SKM-1 (cell line): ENCODE results near the gene CLDN1.
"Not testable (repeated sequence)": the region's sequence is repeated elsewhere in the genome, so short reads cannot be mapped to it uniquely, and the experiment has no call there.

Experiments used
- DNase-seq: peaks from one replicate; lab custom pipeline; 2025; ENCODE audit not compliant: unreplicated experiment; lab: John Stamatoyannopoulos, UW

CLDN1 gene

DNA sequence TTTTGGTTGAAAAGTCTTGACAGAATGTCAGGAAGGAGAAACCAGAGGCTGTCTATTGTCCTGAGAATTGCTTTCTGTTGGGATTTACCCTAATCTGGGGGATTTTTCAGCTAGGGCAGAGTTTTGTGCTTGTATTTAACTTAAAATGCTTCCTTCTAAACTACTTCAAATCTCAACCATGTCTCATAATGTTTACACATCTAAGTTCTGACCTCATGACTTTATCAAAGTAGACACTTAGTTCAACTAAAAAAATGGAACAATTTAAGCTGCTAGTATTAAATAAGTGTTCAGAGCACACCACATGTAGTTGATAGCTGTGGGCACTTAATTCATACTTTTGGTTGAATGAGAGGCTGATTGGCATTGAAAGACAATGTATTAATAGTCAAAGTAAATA, 28.2 kb downstream of the CLDN1 start:
- DNase-seq: no peak

DNA sequence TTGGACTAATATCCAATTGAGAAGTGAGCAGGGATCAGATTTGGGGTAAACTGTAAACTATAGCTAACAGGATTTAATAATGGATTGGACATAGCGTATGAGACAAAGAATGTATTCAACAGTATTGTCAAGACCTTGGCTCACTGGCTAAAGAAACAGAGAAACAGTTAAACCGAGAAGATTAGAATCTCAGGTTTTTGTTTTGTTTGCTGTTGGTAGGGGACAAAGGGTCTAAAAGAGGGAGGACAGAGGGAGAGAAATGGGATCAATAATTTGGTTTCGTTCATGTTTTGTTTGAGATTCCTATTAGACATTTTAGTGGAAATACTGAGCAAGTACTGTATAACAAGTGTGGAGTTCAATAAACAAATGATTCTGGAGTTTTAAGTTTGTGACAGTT, 28.6 kb downstream of the CLDN1 start:
- DNase-seq: no peak

DNA sequence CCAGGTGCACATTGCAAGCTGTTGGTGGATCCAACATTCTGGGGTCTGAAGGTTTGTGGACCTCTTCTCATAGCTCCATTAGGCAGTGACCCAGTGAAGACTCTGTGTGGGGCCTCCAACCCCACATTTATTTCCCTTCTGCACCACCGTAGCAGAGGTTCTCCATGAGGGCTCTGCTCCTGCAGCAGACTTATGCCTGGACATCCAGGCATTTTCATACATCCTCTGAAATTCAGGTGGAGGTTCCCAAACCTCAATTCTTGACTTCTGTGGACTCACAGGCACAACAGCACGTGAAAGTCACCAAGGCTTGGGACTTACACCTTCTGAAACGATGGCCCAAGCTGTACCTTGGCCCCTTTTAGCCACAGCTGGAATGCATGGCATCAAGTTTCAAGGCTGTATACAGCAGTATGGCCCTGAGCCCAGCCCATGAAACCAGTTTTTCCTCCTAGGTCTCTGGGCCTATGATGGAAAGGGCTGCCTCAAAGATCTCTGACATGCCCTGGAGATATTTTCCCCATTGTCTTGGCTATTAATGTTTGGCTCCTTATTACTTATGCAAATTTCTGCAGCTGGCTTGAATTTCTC, 30.2 kb downstream of the CLDN1 start:
- no peak for DNase-seq

DNA sequence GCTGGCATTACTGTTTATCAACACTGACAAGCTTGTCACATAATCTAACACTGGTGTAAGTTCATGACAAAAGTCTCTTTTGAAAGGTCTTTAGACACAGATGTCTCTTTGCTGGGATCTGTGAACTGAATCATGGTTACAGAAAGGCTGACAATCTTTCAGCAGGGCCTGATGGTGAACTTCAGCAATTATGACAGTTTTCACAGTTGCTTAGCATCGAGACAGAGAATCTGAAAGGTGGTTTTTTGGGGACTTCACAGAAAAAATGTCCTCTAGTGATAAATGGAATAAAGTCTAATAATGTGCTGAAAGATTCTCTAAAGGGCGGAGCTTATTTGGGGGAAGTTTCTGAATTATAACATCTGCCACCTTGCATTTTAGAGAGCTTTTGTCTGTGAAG, 32.3 kb downstream of the CLDN1 start:
- no peak for DNase-seq

DNA sequence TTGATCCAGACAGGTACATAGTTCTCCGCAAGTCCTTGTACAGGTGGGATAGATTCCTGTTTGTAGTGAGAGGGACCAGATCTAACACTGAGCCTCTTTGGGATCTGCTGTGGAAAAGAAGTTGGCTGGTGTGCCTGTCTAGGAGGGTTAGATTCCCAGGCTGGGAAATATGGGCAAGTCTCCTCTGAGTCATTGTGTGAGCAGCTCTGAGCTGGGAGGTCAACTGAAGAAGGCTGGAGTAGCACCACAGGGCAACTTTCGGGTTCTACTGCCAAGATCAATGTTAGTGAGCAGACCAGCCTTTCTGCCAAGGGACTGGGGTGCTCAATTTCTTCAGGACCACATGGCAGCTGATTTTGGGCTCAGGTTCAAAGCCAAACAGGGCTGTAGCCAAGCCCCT, 33.4 kb downstream of the CLDN1 start:
- DNase-seq: no peak

DNA sequence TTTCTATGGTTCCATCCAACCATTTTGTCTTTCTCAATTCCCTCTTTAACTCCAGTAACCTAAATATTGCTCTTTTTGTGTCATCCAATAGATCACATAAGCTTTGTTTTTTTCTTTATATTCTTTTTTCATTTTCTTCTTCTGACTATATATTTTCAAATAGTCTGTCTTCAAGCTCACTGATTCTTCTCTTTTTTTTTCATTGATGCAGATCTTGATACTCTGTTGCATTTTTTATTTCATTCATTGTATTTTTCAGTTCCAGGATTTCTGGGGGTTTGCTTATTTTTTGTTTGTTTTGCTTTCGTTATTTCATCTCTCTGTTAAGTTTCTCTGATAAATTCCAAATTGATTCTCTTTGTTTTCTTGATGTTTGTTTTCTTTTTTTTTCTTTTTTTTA, 36.2 kb downstream of the CLDN1 start:
- DNase-seq: no peak

DNA sequence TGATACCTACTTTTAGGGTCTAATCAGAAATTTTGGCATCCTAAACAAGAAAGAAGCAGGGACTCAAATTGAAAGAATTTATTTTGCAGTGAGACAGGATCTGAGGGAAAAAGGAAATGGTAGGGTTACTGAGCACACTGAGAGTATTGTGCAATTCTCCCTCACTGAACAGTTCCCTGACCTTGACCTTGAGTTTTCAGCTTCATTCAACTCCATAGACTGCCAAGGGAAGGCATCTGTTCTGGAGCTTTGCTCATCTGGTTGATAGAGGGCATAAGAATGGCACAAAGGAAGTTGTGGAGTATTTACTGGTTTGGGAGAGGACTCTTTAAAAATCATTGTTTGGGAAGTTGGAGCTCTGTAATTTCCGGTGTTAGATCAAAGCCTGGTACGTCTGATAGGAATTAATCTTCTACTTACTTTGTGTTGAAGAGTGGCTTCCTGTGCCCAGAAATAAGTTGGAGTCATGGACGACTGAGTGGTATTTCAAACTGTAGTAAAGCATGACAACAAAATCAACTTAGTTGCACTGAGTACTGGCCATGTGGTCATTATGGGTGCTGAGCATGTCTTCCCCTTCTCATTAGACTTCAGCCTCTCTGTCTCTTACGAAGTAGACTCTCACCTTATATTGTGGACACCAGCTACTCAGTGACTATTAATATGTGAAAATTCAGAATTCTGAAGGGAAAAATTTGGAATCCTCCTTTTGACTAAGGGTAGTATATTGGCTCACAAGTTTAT, 40.8 kb downstream of the CLDN1 start:
- peak; percentile 57 for DNase-seq

DNA sequence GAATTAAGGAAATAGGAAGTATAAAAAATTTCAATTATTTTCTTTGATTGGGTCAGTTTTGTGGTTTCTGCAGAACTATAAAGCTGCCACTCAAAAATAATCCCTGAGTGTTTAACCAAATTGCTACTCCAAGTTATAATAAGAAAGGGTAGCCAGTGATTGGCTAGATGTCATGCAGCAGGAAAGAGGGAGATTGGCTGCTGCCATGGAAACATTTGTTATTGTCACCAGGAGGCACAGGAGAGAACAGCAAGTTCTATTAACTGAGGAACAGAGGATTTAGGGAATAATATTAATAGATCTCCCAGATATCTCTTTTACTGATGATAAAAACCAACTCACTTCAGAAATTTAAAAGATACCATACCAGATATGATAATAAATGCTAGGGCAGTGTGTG, 42.6 kb downstream of the CLDN1 start:
- DNase-seq: no peak

DNA sequence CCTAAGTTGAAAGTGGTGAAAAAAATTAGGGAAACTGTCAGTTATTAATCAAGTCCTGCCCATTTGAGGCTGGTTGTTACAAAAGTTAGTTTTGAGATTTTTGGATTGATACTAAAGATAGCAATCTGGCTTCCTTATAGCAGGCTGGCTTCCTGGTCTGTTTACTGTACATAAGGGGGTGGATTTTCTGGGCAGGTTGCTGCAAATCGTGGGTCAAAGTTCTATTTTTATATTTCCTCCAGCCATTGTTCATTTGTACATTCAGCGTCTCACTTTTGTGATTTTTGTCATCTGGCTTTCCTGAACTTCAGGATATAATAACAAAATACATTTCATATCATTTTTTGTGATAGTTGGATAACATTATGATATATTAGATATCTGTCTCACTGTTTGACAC, 49.5 kb downstream of the CLDN1 start:
- no peak for DNase-seq

DNA sequence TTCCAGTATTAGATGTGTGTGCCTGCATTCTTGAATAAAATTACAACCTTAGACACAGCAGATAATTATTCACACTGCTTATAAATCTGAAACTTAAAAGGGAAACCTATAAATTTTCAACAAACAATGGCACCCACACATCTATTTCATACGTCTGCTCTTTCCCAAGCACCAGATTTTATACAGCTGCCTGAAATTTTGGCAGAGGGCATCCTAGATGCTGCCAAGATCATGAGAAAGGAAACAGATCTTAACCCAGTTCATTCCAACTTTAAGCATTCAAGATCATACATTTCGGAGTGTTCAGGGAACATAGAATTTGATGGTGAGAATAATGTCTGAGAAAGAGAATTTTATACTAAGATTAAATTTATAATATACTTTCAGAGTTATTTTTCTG, 53.1 kb downstream of the CLDN1 start:
- no peak for DNase-seq

DNA sequence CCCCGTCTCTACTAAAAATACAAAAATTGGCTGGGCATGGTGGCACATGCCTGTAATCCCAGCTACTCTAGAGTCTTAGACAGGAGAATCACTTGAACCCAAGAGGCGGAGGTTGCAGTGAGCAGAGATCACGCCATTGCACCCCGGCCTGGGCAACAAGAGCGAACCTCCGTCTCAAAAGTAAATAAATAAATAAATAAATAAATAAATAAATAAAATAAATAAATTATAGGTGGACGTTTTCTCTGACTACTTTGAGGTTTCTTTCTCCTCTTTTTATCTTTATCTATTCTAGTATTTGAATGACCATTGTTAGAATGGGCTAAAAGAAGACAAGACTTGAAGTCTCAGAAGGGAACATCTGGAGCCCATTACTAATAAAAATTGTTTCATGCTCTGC, 54.8 kb downstream of the CLDN1 start:
- not testable (repeated sequence) for DNase-seq

DNA sequence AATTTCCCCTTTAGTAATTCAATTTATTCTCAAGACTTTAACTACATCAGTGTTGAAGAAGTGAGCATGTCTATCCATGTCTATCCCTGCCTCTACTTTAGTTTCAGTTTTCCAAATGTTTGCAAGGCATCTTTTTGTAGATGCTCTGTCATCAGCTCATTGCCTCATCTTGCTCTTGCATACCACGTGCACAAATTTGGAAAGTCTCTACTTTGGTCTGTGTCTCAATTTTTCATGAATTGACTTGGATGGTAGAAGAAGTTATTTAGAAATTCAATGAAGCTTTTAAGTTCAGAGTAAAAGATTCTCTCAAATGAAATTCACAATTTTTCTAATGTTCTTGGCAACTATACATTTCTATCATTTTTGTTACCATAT, 55.3 kb downstream of the CLDN1 start:
- no peak for DNase-seq

DNA sequence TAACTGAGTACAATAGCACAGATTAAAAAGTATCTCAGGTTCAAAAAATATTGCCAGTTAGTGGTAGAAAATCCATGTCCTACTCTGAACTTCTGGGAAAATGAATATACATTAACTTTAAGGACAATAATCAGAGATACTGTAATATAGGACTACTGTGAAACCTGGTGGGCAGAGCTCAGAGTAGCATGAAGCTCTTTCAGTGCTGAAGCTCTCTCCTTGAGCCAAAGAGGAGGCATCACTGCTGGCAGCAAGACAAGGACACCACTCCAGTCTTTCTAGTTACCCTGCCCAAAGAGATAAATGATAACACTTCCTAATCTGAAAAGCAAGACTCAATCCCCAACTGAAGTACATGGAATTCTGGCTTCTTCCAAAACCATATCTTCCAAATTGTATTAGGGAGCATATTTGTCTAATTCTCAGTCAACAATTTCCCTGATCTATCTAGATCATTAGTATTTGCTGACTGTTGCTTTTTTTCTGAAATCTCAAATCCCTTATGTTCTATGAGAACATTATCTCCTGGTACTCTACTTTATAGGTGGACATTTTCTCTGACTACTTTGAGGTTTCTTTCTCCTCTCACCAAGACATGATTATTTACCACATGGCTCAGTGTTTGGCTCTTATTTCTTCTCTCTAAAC, 55.9 kb downstream of the CLDN1 start:
- DNase-seq: no peak

DNA sequence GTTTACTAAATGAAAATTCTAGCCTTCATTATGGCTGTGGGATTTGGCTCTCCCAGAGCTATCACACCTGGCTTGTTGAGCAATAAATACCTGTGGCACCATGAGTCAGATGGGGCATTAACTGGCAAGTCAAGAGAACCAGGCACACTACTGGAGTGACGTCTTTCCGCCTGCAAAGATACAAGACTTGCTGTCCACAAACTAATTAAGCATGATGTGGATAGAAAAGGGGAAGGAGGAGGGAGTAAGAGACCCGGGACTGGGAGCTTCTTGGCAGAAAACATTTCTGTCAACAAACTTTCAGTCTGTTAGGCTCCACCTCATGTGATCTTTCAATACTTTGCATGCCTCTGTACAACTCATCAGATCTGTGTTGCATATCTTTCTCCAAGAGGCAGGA, 56.5 kb downstream of the CLDN1 start:
- no peak for DNase-seq

DNA sequence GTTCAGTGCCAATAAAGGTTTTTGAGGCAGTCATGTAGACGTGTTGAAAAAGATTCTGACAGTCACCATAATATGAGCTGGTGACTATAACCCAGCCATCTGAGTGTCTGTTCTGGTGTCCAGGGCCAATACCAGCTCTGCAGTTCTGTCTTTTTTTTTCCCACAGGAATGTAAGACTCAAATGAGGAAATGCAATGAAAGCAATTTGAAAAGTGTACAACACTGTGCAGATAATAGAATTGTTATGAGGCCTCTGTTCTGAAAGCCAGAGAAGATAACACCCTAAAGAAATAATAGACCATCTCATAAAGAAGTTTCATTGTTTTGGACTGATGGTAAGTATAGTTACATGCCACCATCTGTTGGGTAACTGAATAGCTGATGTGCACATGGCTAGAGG, 57.1 kb downstream of the CLDN1 start:
- no peak for DNase-seq

DNA sequence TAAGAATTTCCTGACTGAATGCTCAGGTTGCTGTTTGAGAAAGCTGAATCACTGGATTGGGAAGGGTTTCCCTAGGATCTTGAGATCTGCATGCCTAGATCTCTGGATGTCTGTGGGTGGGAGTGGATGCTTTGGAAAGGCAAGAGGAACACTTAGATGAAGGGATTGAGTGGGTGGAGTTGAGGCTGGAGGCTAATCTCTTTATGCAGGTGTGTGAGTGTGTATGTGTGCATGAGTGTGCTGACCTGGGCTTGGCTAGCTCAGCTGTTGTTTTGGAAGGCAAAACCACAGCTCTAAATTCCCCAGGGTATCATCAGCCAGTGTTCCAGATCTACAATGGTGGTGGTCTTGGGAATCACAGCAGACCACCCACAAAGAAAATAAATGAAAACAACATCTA, 60.5 kb downstream of the CLDN1 start:
- no peak for DNase-seq

DNA sequence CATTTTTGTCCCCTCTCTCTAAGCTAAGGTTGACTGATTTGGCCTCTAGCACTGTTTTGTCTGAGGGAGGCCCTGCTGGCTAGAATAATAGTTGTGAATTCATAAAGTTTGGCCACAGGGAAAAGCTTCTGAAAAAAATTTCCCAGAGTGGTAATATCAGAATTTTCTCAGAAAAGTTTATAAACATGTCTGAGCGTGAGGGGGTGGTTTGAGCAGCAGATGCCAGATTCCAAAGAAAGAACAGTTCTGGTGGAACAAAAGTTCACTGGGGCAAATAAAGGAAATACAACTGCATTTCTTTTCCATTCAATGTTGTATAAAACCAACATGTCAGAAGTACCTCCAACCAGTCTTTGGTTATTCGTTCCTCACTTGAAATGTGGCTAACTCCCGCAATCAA, 61.2 kb downstream of the CLDN1 start:
- DNase-seq: no peak

DNA sequence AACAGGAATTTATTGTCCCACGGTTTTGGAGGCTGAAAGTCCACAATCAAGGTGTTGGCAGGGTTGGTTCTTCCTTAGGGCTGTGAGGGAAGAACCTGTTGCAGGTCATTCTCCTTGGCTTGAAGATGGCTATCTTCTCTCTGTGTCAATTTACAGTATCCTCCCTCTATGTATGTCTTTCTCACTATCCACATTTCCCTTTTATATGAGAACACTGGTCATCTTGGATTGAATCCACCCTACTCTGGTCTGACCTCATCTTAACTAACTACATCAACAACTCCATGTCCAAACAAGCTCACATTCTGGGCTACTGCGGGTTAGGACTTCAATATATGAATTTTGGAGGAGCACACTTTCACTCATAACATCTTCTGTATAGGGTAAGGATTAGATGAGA, 61.9 kb downstream of the CLDN1 start:
- DNase-seq: no peak

DNA sequence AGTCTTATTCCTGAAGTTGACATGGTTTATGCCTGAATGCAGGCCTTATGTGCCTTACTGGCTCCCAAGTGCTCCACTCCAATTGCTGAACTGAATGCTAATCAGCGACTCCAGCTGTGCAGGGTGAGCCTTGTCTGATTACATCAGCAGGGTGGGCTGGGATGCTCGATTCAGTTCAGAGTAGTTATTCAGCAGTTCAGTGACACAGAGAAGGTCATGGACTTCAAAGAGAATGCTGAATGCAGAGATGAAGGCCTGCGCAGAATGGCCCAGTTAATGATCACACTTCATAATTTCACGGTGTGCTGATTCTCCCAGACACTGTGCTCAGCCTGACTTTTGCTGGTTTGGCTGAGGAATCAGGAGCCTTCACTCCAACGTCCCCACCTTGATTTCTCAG, 63.6 kb downstream of the CLDN1 start:
- no peak for DNase-seq
